ENCODE data around the gene STAT6. TPM values are rescaled to one million over a fixed set of nuclear protein-coding genes. Genes with fewer than 3 reads are reported as not detected.

The STAT6 gene
- total and polyA plus RNA-seq, 10 of the 15 experiments (the other 5 are each of a cell fraction or from before 2014, with no cell fraction given) = 14.2 to 176 (median 89.6) TPM

DNA sequence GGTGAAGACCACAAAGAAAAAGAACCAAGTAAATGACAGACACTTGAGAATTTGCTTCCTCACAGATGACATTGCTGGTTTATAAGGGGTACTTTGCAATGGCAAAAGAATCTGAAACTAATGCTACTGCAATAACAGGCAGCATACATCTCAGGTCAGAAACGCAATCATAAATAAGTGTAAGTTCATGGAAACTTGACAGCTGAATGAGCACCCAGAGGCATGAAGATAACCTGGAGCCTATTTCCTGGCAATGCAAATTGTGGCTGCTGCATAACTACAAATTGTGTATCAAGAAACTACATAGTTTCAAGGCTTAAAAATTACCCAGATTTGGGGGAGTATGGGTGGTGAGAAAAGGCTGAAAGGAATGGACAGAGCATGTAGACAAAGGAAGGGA, 52.7 kb downstream of the STAT6 start:
- Histone ChIP-seq H3K27ac (ENCODE audit: control insufficient read depth, insufficient read depth) (peak overlapping the region; percentile 6; the same call in 1 of the 2 replicates), H3K9ac (ENCODE audit: control insufficient read depth, insufficient read depth, low read length) (no peak overlapping the region), H3K4me1 (ENCODE audit: control insufficient read depth, insufficient read depth, low read length) (peaks cover 17% of the 10 kb centered on the region), H3K79me2 (ENCODE audit: control insufficient read depth, insufficient read depth, low read length) (peaks cover 3% of the 10 kb centered on the region; the same call in 1 of the 2 replicates), H3K36me3 (ENCODE audit: control insufficient read depth in 2 of 2, insufficient read depth in 2 of 2, low read length in 1 of 2) (peaks cover 0 to 20% of the 10 kb centered on the region in 2 experiments; a peak in 3 of 4 replicates), H3K4me3 (no peak overlapping the region), H4K20me1 (ENCODE audit: control insufficient read depth, insufficient read depth) (no peaks in the 10 kb centered on the region), H3K27me3 (replicated peaks in 1 of 2; ENCODE audit: control insufficient read depth in 2 of 2, insufficient read depth in 2 of 2, low read length in 1 of 2) (no peaks in the 10 kb centered on the region), H3K4me2 (ENCODE audit: control insufficient read depth, insufficient read depth) (0 out of 2 replicates have a peak overlapping the region, but pooled peaks have one; percentile 26), H3K9me3 (replicated peaks; ENCODE audit: control insufficient read depth, insufficient read depth, low read length) (no peaks in the 10 kb centered on the region), H2AFZ (ENCODE audit: control insufficient read depth, low read depth, low read length) (no peak overlapping the region)
- peak; percentile 54 for ATAC-seq
- in situ Hi-C loops (cut with MboI) (no loop called here), intact Hi-C loops (cut with micrococcal nuclease; ENCODE audit: unreplicated experiment) (no loop called here)
- 4% methylated on average over 1 of the region's 1 CpG for WGBS (ENCODE audit: insufficient coverage, insufficient replicate concordance, low lambda C conversion rate, missing lambda C conversion rate)
- POLR2A ChIA-PET = interaction anchor here (1.2 kb wide), 1 partner anchor 21 kb away, joined by 3 read pairs; no protein-coding TSS in a partner anchor
- DNase-seq (ENCODE audit: low read depth, low spot score) = peak; percentile 20
- FAIRE-seq = no peak
- SMC1A ChIA-PET (ENCODE audit: uncharacterized antibody, unreplicated experiment) = interaction anchor here (1.2 to 6.1 kb wide), 4 partner anchors 8 to 48 kb away, joined by 4 to 37 read pairs (median 12); partner anchors contain the start of gene MYO1A
- CTCF ChIA-PET = interaction anchor here (1.0 to 17.6 kb wide), 7 partner anchors 10 to 125 kb away, joined by 3 to 458 read pairs (median 7); partner anchors contain the start of gene STAT6
- RAD21 ChIA-PET (ENCODE audit: unreplicated experiment) = interaction anchor here (1.0 to 1.1 kb wide), 2 partner anchors 11 to 53 kb away, joined by 3 to 6 read pairs; partner anchors contain the start of gene STAT6
- BruUV-seq (replicated peaks) = no TSS peak
- TF ChIP-seq IRF4 (IDR thresholded peaks at IDR 0.05; ENCODE audit: low read depth, low read length) (no peak), EZH2 (IDR thresholded peaks at IDR 0.05; ENCODE audit: borderline replicate concordance, control insufficient read depth, low read depth, low read length) (no peak), E2F4 (IDR thresholded peaks at IDR 0.05; ENCODE audit: low read depth, low read length) (no peak), SMAD1 (IDR thresholded peaks at IDR 0.05; ENCODE audit: low read depth, partially characterized antibody) (no peak), IRF3 (IDR thresholded peaks at IDR 0.05) (no peak), PRDM15 (CRISPR knock-in tag; IDR thresholded peaks at IDR 0.05) (no peak), IKZF2 (IDR thresholded peaks at IDR 0.05) (no peak), WRNIP1 (IDR thresholded peaks at IDR 0.05; ENCODE audit: borderline replicate concordance, low read depth, low read length) (no peak), STAT1 (conservative IDR thresholded peaks at IDR 0.05) (no peak), E4F1 (IDR thresholded peaks at IDR 0.05; ENCODE audit: borderline replicate concordance, partially characterized antibody) (no peak), HDGF (IDR thresholded peaks at IDR 0.05) (no peak), NR2C2 (IDR thresholded peaks at IDR 0.05; ENCODE audit: borderline replicate concordance, control insufficient read depth, insufficient read length, low read depth) (no peak), SP1 (IDR thresholded peaks at IDR 0.05; ENCODE audit: low read depth, low read length) (no peak)
